COR-L47 (cell line): ENCODE results near the gene PRR35.

Experiments used
- DNase-seq: peaks from one replicate; lab custom pipeline; 2025; lab: John Stamatoyannopoulos, UW

Gene PRR35

DNA sequence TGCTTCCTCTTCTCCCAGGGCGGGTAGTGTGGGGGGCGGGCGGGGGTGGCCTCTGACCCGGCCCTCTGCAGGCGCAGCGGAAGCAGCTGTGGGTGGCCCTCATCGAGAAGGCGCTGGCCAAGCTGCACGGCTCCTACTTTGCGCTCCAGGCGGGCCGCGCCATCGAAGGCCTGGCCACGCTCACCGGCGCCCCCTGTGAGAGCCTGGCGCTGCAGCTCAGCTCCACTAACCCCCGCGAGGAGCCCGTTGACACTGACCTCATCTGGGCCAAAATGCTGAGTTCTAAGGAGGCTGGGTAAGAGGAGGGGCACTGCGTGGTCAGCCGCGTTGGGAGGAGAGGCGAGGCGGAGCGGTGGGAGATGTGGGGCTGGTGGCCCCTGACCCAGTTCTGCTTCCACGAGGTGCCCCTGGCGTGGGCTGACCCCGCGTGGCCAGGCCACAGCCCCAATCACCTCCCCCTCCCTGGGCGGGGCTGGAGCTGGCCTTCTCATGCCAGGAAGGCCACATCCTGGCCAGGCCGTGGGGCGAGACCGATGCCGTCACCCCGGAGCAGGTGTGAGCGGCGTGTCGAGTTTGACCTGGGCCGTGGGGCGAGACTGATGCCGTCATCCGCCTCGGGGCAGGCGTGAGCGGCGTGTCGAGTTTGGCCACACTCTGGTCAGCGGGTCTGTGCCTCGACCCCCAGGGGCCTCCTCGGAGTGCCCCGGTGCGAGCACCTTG, 10.5 kb upstream of the PRR35 start:
- no peak for DNase-seq

DNA sequence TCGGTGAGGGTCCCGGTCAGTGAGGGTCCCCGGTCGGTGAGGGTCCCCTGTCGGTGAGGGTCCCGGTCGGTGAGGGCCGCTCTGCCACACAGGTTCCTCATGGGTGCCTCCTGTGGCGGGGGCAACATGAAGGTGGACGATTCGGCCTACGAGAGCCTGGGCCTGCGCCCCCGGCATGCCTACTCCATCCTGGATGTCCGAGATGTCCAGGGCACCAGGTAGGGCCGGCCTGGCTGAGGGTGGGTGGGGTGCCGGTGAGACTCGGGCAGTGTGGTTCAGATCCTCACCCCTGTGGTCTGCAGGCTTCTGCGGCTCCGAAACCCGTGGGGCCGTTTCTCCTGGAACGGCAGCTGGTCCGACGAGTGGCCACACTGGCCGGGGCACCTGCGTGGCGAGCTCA, 9.0 kb upstream of the PRR35 start:
- DNase-seq = no peak

- DNase-seq = no peak
These were observed 8.0 kb upstream of the PRR35 start for GRCh38 chr16:552171-552570.

DNA sequence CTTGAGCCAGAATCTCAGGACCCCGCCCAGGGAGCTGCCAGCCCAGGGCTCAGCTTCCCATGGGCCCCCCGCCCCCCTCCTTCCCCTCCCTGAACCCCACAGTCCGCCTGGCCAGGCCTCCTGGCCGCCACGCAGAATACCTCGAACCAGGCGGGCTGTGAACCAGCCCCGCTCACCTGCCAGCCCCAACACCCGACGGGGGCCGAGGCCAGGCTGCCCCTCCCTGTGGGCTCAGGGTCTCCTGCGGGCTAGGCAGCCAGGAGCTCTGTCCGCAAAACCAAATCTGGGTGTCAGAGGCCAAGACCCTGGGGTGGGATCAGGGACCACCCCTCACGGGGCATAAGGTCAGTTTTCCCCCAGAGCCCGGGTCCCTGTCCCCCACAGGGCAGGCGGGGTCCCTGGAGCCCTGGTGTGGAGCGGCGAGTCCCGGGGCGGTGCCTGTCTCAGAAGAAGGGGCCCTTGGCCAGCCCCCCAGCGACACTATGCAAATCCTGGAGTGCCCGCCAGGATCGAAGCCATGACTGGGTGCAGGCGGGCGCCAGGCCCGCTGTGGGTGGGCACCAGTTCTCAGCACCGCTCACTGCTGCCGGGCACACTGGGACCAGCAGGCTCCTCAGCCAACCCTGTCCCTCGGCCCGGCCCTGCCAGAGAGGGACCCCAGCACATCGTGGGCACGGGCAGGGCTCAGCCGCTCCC, 6.4 kb upstream of the PRR35 start:
- DNase-seq = no peak

- DNase-seq = no peak
These were observed 5.9 kb upstream of the PRR35 start for GRCh38 chr16:554297-554621.

GRCh38 chr16:554640-555365, 5.4 kb upstream of the PRR35 start:
- no peak for DNase-seq

- no peak for DNase-seq
These were observed 4.4 kb upstream of the PRR35 start for GRCh38 chr16:555528-556473.

DNA sequence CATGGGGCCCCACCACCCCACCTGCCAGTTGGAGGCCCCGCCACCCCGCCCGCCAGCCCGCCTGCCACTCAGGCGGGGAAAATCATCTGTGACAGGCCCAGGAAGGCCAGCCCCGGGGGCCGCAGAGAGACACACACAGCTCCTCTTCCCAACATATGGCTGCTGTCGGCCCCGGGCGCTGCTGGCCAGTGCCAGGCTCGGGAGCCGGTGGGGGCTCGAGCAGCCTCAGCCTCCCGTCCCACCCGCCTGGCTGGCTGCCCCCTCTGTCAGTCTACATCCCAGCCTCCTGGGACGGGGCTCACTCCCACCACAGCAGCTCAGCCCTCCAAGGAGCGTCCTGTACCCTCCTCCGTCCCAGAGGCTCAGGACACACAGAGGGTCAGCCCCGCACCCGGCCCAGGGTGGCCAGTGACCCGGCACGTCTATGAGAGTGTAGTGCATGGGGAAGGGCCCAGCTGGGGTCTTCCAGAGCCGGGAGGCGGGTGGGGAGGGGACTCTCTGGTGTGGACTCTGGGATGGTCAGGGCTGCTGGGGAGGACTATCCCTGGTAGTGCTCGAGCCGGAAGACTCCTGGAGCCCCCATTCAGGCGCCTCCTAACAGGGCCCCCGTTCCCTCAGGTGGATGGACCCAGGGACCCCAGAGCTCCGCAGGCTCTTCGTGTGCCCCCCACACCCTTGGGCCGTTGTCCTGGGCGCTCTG, 3.6 kb upstream of the PRR35 start:
- DNase-seq = no peak

DNA sequence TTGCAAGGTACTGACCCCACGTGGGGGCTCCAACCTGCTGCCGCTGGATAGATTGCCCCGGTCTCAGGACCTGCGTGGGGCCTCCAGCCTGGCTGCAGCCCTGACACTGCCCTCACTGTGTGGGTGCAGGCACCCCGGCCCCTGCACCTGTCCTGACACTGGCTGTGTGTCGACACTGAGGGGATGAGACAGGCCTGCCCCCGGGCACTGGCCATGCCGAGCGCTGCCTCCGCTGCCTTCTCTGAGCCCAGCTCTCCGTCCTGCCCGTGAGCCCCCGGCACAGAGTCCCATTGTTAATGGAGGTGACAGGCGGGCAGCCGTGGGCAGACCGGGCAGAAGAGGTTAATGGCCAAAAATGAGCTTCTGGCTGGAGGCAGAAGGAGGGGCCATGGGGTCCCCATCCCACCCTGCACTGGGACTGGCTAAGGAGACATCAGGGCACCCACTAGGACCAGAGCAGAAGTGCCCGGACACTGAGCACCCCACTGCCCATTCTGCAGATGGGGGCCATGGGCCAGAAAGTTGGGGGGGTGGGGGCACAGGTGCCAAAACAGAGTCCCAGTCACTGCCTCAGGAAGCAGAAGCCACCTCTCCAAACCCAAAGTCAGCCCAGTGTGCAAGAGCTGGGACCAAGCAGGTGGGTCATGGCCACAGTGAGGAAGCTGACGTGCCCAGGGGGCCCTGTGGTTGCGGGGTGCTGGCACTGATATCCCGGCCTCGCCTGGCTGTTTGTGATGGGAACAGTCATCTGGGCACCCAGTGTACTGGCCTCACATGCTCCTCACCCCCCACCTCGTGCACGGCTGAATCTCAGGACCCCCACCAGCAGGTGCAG, 2.5 kb upstream of the PRR35 start:
- no peak for DNase-seq

- no peak for DNase-seq
These were observed 1.7 kb upstream of the PRR35 start for GRCh38 chr16:558298-559020.

GRCh38 chr16:559021-559380, 1.2 kb upstream of the PRR35 start:
- DNase-seq = no peak

GRCh38 chr16:559411-560203, 587 bp upstream of the PRR35 start:
- no peak for DNase-seq

DNA sequence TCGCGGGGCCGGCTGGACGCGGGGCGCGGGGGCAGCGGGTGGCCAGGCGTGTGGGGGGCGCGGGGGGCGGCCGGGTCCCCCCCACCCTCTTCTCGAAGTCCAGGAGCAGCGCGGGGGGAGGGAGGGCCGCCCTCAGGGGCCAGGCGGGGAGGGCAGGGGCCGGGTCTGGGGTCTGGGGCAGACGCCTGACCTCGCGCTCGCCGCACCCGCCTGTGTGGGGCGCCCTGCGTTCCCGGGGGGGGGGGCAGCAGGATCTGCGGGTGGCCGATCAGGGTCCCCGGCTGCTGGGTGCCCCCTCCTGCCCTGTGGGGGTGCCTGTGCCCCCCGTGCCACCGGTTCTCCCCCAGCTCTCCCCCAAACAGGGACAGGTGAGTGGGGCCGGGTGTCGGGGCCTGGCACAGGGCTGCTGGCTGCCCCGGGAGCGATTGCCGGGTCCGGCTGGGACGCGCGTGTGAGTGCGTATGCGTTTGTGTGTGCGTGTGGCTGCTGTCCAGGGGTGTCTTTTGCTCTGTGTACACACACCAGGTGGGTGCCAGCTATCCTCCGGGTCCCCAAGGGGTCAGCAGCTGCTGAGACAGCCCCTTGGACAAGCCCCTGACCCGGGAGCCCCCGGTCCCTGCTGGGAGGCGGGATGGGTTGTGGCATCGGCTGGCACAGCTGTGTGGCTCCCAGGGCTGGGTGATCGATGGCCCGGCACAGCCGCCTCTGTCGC, 663 bp downstream of the PRR35 start:
- no peak for DNase-seq

GRCh38 chr16:561413-561794, 1.2 kb downstream of the PRR35 start:
- DNase-seq = no peak

GRCh38 chr16:561957-562938, 2.1 kb downstream of the PRR35 start:
- DNase-seq = no peak

- DNase-seq = no peak
These were observed 3.0 kb downstream of the PRR35 start for GRCh38 chr16:563072-563644.
